Activated CD4-positive, CD25-positive, alpha-beta regulatory T cell treated with anti-CD3 and anti-CD28 coated beads, Interleukin-2, amount 50 U/mL, for 72 hours (primary cell): ENCODE results near the gene TNS2.
A peak's percentile ranks its signal among the peaks of the same experiment; 100 is the strongest.
"Not testable (repeated sequence)": the region's sequence is repeated elsewhere in the genome, so short reads cannot be mapped to it uniquely, and the experiment has no call there.

Experiments
- DNase-seq: peaks from one replicate; pipeline ENCODE4 v3.0.0; 2021

Gene TNS2, protein sequence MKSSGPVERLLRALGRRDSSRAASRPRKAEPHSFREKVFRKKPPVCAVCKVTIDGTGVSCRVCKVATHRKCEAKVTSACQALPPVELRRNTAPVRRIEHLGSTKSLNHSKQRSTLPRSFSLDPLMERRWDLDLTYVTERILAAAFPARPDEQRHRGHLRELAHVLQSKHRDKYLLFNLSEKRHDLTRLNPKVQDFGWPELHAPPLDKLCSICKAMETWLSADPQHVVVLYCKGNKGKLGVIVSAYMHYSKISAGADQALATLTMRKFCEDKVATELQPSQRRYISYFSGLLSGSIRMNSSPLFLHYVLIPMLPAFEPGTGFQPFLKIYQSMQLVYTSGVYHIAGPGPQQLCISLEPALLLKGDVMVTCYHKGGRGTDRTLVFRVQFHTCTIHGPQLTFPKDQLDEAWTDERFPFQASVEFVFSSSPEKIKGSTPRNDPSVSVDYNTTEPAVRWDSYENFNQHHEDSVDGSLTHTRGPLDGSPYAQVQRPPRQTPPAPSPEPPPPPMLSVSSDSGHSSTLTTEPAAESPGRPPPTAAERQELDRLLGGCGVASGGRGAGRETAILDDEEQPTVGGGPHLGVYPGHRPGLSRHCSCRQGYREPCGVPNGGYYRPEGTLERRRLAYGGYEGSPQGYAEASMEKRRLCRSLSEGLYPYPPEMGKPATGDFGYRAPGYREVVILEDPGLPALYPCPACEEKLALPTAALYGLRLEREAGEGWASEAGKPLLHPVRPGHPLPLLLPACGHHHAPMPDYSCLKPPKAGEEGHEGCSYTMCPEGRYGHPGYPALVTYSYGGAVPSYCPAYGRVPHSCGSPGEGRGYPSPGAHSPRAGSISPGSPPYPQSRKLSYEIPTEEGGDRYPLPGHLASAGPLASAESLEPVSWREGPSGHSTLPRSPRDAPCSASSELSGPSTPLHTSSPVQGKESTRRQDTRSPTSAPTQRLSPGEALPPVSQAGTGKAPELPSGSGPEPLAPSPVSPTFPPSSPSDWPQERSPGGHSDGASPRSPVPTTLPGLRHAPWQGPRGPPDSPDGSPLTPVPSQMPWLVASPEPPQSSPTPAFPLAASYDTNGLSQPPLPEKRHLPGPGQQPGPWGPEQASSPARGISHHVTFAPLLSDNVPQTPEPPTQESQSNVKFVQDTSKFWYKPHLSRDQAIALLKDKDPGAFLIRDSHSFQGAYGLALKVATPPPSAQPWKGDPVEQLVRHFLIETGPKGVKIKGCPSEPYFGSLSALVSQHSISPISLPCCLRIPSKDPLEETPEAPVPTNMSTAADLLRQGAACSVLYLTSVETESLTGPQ (N-terminal part only)

DNA sequence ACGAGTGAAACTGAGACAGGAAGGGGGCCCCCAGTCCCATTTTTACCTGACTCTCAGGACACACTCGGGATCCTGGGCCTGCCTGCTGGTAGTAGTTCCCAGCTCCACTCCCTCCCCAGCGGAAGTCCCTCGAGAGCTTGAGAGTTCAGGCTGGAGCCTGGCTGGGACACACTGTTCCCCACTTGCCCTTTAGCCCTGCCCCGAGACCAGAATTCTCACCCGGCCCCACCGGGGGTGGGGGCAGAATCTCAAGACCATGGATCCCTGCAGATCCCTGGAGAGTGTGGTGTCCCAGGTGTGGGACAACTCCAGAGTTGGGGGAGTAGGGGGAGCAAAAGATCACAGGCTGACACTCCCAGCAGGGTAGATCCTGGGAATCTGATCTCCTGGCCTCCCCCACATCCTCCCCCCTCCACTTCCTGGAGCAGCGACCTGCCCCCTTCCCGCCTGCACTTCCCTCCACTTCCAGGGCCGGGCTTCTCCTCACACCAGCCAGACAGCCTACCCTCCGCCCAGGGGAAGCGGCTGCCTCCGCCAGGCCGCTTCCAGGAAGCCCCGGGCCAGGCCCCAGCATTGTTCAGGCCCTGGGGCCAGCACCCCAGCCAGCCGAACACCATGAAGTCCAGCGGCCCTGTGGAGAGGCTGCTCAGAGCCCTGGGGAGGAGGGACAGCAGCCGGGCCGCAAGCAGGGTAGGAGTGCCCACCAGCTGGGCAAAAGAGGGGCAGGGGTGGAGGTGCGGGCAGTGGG is at the start of gene TNS2:
Gene TNS2, plus strand, starts transcription at position 495 of the 748 bp plus-strand sequence. Its CDS starts 121 bp downstream, at position 616.
- DNase-seq = no peak

DNA sequence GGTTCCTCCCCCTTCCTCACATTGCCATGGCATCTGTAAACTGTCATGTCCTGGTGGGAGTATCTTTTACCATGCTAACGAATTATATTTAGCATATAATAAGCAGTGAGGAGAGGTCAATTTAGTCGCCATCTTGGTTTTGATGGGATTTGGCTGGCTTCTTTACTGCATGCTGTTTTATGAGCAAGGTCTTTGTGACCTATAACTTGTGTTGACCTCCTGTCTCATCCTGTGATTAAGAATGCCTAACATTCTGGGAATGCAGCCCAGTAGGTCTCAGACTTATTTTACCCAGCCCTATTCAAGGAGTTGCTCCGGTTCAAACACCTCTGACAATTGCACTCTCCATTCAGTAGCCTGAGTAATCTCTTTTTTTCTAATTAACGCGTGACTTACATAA is 45.7 kb upstream of the TNS2 start:
- DNase-seq = no peak

DNA sequence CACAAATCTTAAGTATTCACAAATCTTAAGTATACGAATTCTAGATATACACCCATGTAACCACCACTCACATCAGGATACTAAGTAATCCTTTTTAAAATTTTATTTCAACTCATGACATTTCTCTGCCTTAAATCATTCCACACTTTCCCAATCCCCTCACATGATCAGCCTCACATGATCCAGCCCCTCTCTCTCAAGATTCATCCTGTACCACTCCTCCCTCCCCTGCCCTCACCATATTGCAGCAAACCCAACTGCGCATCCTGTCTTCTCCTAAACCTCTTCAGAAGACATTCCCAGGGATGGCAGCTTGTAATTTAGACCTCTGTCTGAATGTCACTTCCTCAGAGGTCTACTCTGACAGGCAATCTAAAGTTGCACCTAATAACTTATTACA is 45.3 kb upstream of the TNS2 start:
- no peak for DNase-seq

DNA sequence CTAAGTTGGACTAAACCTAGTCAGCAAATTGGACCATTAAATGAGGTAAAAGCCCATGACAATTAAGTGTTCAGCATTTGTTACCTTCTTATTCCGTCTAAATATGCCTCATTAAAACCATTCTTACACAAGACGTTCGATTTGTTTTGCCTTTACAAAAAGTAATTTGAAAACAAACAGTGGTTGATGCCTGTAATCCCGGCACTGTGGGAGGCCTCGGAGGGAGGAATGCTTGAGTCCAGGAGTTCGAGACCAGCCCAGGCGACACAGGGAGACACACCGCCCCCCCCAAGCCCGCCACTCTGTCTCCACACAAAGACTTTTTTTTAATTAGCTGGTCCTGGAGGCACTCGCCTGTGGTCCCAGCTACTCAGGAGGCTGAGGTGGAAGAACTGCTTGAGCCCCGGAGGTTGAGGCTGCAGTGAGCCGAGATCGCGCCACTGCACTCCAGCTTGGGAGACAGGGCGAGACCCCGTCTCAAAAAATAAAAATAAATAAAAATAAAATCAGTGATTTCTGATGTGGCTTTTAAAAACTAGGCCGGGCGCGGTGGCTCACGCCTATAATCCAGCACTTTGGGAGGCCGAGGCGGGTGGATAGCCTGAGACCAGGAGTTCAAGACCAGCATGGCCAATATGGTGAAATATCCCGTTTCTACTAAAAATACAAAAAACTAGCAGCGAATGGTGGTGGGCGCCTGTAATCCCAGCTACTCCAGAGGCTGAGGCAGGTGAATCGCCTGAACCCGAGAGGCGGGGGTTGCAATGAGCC is 44.5 kb upstream of the TNS2 start:
- DNase-seq = no peak

DNA sequence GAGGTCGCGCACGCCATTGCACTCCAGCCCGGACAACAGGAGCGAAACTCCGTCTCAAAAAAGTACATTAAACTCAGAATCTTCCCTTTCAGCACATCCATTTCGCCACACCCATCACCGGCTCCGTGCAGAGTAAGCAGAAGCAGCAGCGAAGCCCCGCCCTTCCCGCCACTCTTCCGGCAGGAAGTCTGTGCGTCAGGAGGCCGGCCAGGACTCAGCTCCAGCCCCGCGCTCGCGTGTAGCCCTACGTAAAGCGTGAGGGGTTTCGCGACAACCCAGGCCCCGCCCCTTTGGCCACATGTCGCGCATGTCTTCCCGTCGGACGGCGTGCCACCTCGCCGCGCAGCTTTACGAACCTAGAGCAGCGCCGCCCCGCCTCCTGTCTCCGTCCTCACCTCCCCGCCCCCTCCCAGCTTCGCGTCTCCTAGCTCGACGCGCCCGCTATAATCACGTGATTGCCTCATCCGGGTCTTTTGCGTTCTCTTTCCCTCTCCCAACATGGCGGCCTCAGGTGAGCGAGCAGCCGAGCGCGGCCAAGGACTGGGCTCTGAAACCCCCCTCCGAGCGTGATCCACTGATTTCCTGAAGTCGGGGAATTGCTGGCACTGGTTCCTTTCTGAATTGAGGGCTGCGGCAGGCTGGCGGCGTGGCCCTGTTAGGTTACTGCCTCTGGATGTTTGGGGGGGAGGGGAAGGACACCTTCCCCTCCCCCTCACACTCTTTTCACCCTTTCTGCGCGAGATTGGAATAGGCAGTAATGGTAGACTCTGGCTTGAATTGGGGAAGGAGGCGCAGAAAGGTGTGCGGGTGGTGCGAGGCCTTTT is 43.7 kb upstream of the TNS2 start, which contains the start of gene EIF4B:
Gene EIF4B, plus strand, starts transcription at position 471 of the 824 bp plus-strand sequence. Its CDS starts 28 bp downstream, at position 499.
- peak; percentile 99 for DNase-seq

DNA sequence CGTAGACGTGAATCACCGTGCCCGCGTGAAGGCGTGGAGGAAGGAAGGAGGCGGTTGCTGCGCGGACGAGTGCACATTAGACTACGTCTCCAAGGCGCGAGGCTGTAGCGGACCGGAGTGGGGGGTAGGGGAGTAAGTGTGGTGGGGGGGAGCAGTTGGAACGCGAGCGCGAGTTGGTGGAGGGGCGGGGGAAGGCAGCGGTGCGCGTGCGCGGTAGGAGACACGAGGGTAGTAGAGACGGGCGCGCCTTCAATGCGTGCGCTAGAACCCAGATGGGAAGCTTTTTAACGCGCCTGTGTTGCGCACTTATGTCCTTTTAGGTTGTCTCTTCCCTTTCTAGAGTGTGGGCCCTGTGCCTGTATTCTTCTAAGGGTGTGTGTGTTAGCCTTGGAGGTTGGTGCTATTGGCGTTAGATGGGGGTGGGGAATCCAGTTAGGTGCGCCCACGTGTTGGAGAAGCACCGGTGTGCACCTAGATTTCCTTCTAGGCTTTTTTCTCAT is 43.0 kb upstream of the TNS2 start:
- DNase-seq = peak; percentile 76

DNA sequence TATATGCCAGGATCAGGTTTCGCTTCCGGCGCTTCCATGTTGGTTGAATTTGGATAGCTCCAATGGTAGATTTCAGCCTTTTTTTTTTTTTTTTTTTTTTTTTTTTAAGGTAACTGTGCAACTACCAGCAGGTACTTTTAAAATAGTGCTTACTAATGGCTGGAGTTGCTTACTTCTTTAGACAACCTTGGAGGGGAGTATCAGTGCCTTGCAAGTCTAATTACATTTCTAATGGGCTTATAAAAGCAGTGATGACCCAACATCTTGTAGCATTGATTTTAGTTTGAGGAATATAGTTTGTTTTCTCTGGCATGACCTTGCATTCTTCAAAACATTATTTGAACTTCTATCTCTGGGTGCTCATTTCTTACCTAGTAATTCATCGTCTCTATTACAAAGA is 42.5 kb upstream of the TNS2 start:
- no peak for DNase-seq

DNA sequence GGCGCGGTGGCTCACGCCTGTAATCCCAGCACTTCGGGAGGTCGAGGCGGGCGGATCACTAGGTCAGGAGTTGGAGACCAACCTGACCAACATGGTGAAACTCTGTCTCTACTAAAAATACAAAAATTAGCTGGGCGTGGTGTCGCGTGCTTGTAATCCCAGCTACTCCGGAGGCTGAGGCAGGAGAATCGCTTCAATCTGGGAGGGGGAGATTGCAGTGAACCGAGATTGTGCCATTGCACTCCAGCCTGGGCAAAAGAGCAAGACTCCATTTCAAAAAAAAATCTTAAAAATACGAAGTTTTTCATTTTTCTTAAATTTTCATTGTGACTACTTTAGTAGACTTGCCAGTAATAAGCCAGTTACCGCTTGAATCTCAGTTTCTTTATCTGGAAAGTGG is 41.1 kb upstream of the TNS2 start:
- not testable (repeated sequence) for DNase-seq

DNA sequence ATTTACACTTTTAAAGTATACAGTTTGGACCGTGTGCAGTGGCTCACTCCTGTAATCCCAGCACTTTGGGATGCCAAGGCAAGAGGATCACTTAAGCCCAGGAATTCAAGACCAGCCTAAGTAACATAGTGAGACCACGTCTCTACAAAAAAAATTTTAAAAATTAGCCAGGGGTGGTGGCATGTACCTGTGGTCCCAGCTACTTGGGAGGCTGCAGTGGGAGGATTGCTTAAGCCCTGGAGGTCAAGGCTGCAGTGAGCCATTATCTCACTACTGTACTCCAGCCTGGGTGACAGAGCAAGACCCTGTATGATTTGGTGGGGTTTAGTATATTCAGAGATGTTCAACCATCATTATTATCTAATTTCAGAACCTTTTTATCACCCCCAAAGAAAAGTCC is 38.9 kb upstream of the TNS2 start:
- DNase-seq = no peak

DNA sequence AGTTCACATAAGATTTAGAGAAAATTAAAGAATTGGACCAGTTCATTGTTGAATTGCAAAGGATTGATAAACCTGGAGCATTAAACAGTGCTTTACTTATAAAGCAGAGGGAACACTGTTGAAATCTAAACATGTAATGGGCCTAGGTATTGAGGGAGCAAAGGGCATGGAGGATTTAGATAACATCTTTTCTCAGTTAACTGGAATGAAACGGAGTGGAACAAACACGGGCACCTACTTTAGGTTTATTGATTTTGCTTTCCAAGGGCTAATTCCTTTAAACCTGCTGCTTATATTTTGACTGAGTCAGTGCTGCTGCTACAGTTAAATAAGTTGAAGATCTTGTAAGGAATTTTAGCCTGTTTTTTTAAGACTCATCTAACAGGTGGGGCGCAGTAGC is 38.0 kb upstream of the TNS2 start:
- DNase-seq = no peak

DNA sequence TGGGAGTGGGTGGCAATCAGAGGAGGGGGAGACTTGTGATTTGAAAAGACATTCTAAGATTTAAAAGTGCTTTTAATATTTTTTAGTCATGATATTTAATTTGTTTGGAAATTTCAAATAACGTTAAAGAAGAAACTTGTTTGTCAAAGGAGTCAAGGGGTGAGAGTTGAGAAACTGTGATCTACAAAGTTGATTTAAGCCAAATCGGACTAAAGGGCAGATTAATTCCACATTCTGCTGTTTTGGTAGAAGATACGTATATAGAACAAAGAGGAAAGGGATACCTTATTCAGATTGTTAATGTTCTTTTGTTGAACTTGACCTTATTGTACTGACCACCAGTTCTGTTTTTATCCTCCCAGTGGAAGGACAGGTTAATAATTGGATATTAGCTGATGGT is 36.9 kb upstream of the TNS2 start:
- DNase-seq = no peak

DNA sequence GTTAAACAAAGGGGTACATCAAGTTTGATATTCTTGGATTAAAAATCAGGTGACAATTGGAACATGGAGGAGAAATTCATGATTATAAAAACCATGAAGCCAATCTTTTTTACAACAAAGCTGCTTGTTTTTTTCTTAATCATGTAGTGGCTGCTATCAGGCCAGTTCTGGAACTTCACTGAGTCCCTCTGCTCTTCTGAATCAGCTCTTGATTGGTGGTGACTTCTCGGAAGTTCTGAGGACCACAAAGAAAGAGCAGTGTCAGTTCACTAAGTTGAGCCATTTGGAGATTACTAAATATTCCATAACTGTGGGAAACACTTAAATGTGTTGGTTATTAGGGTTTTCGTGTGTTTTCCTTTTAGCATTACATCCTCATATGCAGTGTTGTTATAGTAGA is 35.2 kb upstream of the TNS2 start:
- DNase-seq = no peak

DNA sequence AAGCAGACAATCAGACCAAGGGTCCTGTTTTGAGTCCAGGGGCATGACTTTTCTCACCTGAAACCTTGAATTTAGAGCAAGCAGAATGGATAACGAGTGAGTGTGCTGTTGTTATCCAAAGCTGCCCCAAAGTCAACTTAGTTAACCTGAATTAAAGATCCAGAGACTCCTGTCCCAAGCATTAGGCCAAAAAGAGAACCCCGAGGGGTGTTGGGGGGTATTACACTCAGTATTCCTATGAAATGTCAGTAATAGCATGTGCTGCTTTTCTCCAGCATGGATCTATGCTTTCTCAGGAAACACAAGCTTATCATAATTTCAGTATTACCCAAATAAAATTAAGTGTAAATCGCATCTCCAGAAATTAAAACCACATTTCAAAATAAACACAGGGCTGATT is 24.6 kb upstream of the TNS2 start:
- DNase-seq = no peak

DNA sequence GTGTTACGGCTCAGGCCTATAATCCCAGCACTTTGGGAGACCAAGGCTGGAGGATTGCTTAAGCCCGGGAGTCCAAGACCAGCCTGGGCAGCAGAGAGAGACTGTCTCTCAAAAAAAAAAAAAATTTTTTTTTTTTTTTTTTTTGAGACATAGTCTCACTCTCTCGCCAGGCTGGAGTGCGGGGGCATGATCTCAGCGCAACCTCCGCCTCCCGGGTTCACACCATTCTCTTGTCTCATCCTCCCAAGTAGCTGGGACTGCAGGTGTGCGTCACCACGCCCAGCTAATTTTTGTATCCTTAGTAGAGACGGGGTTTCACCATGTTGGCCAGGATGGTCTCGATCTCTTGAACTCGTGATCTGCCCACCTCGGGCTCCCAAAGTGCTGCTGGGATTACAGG is 22.9 kb upstream of the TNS2 start:
- DNase-seq = not testable (repeated sequence)

DNA sequence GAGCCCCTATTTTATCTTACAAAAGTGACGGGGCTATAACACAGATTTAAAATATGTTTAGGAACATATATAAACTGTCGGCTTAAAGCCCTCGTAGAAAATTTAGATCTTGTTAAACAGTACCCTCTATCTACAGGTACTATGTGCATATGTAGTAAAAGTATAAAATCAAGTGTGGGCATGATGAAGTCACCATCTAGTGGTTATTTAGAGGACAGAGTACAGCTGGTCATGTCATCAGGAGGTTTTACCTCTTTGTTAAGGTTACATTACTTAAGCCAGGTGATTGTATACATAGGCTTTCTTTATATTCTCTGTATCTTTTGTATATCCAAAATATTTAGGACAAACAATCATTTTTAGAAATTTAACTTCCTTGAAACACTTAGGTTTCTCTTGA is 18.2 kb upstream of the TNS2 start:
- no peak for DNase-seq

DNA sequence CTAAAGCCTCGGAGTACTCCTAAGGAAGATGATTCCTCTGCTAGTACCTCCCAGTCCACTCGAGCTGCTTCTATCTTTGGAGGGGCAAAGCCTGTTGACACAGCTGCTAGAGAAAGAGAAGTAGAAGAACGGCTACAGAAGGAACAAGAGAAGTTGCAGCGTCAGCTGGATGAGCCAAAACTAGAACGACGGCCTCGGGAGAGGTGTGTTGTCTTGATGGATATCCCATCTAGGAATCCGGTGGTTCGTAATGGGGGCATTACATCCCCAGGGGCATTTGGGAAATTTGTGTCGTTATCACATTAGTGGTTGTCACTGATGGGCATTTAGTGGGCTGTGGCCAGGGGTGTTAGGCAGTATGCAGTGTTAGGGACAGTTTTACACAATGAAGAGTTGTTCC is 16.0 kb upstream of the TNS2 start:
- DNase-seq = not testable (repeated sequence)

DNA sequence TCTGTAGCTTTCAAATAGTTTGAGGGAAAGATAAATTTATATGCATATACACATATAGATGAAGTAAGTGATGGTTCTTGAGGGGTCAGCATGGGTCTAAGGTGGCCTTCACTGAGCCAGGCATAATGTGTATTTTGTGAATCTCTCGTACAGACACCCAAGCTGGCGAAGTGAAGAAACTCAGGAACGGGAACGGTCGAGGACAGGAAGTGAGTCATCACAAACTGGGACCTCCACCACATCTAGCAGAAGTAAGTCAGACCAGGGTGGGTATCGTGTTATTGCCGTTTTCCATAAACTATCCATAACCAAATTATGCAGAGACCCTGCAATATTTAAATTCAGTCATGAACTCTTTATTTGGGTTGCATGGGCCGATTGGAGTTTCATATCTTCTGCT is 15.4 kb upstream of the TNS2 start:
- no peak for DNase-seq

DNA sequence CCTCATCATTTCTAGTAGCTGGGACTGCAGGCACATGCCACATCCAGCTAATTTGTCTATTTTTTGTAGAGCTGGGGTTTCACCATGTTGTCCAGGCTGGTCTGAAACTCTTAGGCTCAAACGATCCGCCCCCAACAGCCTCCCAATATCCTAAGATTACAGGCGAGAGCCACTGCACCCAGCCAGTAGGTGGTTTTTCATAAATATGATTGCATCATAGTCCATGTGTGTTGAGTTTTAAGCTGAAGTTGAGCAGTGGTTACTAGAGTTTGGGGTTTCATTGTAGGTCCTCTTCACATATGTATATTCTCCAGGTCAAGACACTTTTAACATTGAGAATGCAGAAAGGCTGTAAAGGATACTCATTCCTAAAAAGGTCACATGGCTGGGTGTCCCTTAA is 13.1 kb upstream of the TNS2 start:
- DNase-seq = no peak

DNA sequence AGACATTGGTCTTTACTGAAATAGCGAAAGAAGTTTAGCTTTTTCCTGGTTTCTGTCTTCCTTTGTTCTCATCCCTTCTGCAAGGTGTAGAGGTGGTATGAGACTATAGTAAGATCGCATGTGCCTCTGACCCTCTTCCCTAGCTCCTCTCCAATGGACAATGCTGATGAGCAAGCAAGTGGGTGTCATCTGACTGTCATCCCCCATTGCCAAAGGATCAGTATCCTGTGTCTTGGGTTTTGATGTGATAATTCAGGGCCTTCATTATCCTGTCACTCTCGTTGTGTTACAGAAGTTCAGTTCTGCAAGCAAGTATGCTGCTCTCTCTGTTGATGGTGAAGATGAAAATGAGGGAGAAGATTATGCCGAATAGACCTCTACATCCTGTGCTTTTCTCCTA is 10.0 kb upstream of the TNS2 start:
- DNase-seq = no peak
